Activated CD4-positive, alpha-beta memory T cell treated with anti-CD3 and anti-CD28 coated beads for 36 hours (primary cell): ENCODE measurements around the gene IKZF4. TPM values are rescaled to one million over a fixed set of nuclear protein-coding genes. Genes with fewer than 3 reads are reported as not detected.
"Not testable (repeated sequence)": the region's sequence is repeated elsewhere in the genome, so short reads cannot be mapped to it uniquely, and the experiment has no call there.

ENCODE experiments used
- CTCF ChIA-PET: fragments of 350-600 bp; sonication (Branson Sonifier 250); formaldehyde crosslinking; loops from one replicate; lab custom pipeline; 2021; ENCODE audit warnings: antibody characterized with exemption, inconsistent platforms; lab: Charles Lee
- POLR2A ChIA-PET: fragments of 350-600 bp; sonication (Branson Sonifier 250); formaldehyde crosslinking; loops from one replicate; lab custom pipeline; 2021; ENCODE audit warnings: antibody characterized with exemption; lab: Charles Lee
- DNase-seq: peaks from one replicate; pipeline ENCODE4 v3.0.0-alpha.2; 2020
- H3K27ac Mint-ChIP-seq: one replicate; pipeline ENCODE4 v1.8.0; 2021; ENCODE audit warnings: mixed read lengths
- H3K27me3 Mint-ChIP-seq: one replicate; pipeline ENCODE4 v1.8.0; 2021; ENCODE audit warnings: mixed read lengths
- H3K36me3 Mint-ChIP-seq: one replicate; pipeline ENCODE4 v1.8.0; 2021; ENCODE audit warnings: mixed read lengths
- H3K4me1 Mint-ChIP-seq: one replicate; pipeline ENCODE4 v1.8.0; 2021; ENCODE audit warnings: low read depth, mixed read lengths
- H3K4me3 Mint-ChIP-seq: one replicate; pipeline ENCODE4 v1.8.0; 2021; ENCODE audit warnings: mild to moderate bottlenecking, mixed read lengths
- H3K9me3 Mint-ChIP-seq: one replicate; pipeline ENCODE4 v1.8.0; 2021; ENCODE audit warnings: mixed read lengths
- intact Hi-C: fragments of 100-400 bp; cut with micrococcal nuclease; formaldehyde crosslinking; loops from one replicate; pipeline ENCODE4 v1.15.1; 2023
- total RNA-seq, 2 experiments: library from RNA; stranded (reverse); gene quantifications; one replicate each; pipeline ENCODE4 v1.2.3, GENCODE V29; 2021

Gene IKZF4
- total RNA-seq, 2 experiments from 2014 or later, result 14.4 to 15.1 TPM

DNA sequence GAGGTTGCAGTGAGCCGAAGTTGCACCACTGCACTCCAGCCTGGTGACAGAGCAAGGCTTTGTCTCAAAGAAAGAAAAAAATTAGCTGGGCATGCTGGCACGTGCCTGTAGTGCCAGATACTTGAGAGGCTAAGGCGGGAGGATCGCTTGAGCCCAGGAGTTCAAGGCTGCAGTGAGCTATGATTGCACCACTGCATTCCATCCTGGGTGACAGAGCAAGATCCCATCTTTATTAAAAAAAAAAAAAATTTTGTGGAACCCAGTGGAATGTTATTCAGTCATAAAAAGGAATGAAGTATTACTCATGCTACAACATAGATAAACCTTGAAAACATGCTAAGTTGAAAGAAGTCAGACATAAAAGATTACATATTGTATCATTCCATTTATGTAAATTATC lies 50.8 kb downstream of the IKZF4 start:
- no peaks in the 10 kb centered on the region for H3K9me3 Mint-ChIP-seq
- no peak overlapping the region for H3K4me3 Mint-ChIP-seq
- H3K36me3 Mint-ChIP-seq, result no peaks in the 10 kb centered on the region
- DNase-seq, result no peak
- POLR2A ChIA-PET, result no interaction called here
- no peak overlapping the region for H3K27ac Mint-ChIP-seq
- intact Hi-C loops, result no loop called here
- H3K27me3 Mint-ChIP-seq, result no peaks in the 10 kb centered on the region
- peaks cover 4% of the 10 kb centered on the region for H3K4me1 Mint-ChIP-seq
- CTCF ChIA-PET, result interaction anchor here (0.6 to 0.9 kb wide), 2 partner anchors 14 to 85 kb away, joined by 3 read pairs; no protein-coding TSS in a partner anchor

DNA sequence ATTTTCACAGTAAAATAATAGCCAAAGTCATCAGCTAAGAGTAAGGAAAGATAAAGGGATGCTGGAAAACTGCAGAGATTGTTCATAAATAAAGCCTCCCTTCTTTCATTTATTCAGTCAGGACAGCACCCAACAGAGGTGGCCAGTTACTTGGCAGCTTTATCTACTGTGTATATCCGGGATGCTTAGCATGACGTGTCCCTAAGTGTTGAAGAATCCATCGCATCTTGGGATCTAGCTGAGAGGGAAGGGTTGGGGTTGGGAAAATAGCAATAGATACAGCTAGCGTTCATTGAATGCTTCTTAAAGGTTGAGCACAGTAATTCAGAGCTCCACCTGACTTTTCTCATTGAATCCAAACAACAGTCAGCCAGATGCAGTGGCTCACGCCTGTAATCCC lies 53.6 kb downstream of the IKZF4 start:
- Mint-ChIP-seq H3K9me3 (no peaks in the 10 kb centered on the region), H3K27ac (no peak overlapping the region), H3K27me3 (no peaks in the 10 kb centered on the region), H3K4me3 (no peak overlapping the region), H3K4me1 (no peaks in the 10 kb centered on the region), H3K36me3 (no peaks in the 10 kb centered on the region)
- DNase-seq, result no peak
- ChIA-PET POLR2A (no interaction called here), CTCF (no interaction called here)
- intact Hi-C loops, result no loop called here

DNA sequence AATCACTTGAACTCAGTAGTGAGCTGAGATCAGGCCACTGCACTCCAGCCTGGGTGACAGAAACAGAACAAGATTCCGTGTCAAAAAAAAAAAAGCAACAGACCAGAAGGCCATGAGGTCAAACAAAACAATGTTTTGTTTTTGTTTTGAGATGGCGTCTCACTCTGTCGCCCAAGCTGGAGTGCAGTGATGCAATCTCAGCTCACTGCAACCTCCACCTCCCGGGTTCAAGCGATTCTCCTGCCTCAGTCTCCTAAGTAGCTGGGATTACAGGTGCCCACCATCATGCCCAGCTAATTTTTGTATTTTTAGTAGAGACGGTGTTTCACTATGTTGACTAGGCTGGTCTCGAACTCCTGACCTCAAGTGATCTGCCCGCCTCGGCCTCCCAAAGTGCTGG lies 57.1 kb downstream of the IKZF4 start:
- H3K27me3 Mint-ChIP-seq, H3K9me3 Mint-ChIP-seq, H3K27ac Mint-ChIP-seq, H3K36me3 Mint-ChIP-seq, DNase-seq, H3K4me3 Mint-ChIP-seq, H3K4me1 Mint-ChIP-seq: not testable (repeated sequence)
- intact Hi-C loops, result loop anchor here (2.0 kb wide), 1 partner anchor 39 kb away; the partner anchor contains the start of gene RPL41
- ChIA-PET CTCF (interaction anchor here (0.7 to 3.3 kb wide), 5 partner anchors 10 to 82 kb away, joined by 3 to 16 read pairs (median 3); partner anchors contain the start of gene PA2G4), POLR2A (interaction anchor here (0.6 to 4.9 kb wide), 3 partner anchors 26 to 86 kb away, joined by 3 to 23 read pairs (median 4); partner anchors contain the start of genes PA2G4 and ZC3H10)

DNA sequence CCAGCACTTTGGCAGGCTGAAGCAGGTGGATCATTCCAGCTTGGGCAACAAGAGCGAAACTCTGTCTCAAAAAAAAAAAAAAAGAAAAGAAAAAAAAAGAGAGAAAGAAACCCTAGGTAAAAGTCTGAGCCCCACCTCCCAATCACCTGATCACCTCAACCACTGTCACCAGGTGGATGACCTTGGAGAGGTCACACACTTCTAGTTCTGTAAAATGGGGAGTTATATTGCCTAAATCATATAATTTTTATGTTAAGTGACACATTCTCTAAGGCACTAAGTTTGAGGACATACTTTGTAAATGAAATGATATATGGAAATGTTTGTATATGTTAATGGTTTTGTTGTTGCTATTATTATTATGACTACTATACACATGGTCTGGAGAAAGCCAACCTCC lies 57.6 kb downstream of the IKZF4 start:
- ChIA-PET POLR2A (interaction anchor here (0.6 to 4.9 kb wide), 2 partner anchors 26 to 86 kb away, joined by 3 to 23 read pairs; partner anchors contain the start of gene PA2G4), CTCF (interaction anchor here (0.5 to 3.3 kb wide), 6 partner anchors 13 to 83 kb away, joined by 3 to 16 read pairs (median 4); partner anchors contain the start of gene PA2G4)
- Mint-ChIP-seq H3K27ac (no peak overlapping the region), H3K27me3 (peaks cover 5% of the 10 kb centered on the region), H3K4me3 (peak overlapping the region; percentile 49), H3K9me3 (no peaks in the 10 kb centered on the region), H3K36me3 (no peaks in the 10 kb centered on the region), H3K4me1 (peaks cover 5% of the 10 kb centered on the region)
- no peak for DNase-seq
- intact Hi-C loops, result loop anchor here (2.0 kb wide), 1 partner anchor 38 kb away; the partner anchor contains the start of gene RPL41

DNA sequence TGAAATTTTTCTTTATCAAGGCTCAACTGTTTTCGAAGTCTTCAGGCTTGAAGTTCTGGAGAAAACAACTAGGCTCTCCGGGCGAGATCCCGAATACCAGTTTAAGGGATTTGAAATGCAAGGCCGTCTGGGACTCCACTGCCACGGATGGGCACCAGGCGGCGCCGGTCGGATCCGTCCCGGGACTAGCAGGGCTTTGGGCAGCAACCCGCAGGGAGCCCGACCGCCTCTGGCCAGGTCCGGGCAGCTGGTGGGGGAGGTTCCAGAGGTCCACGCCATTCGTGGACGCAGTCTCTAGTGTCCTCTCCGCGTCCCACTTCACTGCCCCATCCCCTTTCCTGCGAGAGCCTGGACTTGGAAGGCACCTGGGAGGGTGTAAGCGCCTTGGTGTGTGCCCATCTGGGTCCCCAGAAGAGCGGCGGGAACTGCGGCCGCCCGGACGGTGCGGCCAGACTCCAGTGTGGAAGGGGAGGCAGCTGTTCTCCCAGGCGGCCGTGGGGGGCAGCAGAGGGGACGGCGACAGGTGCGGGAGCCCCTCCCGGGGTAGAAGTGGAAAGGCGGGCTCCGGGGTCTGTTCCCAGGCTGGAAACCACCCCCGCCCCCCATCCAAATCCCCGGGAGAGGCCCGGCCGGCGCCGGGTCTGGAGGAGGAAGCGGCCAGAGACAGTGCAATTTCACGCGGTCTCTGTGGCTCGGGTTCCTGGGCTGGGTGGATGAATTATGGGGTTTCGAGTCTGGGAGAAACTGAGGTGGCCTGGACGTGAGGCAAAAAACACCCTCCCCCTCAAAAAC lies 58.3 kb downstream of the IKZF4 start:
- CTCF ChIA-PET, result interaction anchor here (0.5 to 3.3 kb wide), 8 partner anchors 12 to 94 kb away, joined by 3 to 16 read pairs (median 4); partner anchors contain the start of genes PA2G4 and ZC3H10

DNA sequence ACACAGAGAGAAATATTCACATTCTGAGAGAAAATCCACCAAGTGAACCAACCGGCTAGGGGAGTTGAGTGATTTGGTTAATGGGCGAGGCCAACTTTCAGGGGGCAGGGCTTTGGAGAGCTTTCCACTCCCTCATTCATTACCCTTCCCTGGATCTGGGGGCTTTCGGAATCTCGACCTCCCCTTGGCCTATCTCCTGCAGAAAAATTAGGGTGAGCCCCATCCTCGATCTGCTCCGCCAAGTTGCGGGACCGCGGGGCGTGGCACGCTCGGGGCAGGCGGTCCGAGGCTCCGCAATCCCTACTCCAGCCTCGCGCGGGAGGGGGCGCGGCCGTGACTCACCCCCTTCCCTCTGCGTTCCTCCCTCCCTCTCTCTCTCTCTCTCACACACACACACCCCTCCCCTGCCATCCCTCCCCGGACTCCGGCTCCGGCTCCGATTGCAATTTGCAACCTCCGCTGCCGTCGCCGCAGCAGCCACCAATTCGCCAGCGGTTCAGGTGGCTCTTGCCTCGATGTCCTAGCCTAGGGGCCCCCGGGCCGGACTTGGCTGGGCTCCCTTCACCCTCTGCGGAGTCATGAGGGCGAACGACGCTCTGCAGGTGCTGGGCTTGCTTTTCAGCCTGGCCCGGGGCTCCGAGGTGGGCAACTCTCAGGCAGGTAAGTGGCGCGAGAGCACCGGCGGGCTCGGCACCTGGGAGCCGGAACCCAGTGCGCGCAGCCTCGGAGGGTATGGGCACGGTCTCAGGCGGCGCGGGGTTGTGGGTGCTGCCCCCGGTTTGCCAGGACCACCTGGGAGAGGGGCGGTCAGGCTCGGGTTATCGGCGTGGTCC lies 59.1 kb downstream of the IKZF4 start, which contains the start of gene ERBB3:
ERBB3 (plus strand) TSS at position 443 of the 833 bp plus-strand sequence; CDS start at position 579, 136 bp downstream.
- intact Hi-C loops, result loop anchor here (1.0 to 2.0 kb wide), 3 partner anchors 24 to 37 kb away; partner anchors contain the start of genes PA2G4 and RPL41
- no peaks in the 10 kb centered on the region for H3K9me3 Mint-ChIP-seq
- POLR2A ChIA-PET, result interaction anchor here (4.9 kb wide), 1 partner anchor 24 kb away, joined by 23 read pairs; the partner anchor contains the start of gene PA2G4
- no peaks in the 10 kb centered on the region for H3K36me3 Mint-ChIP-seq
- CTCF ChIA-PET, result interaction anchor here (0.9 to 3.3 kb wide), 10 partner anchors 13 to 113 kb away, joined by 3 to 16 read pairs (median 4); partner anchors contain the start of genes PA2G4 and ZC3H10
- H3K4me1 Mint-ChIP-seq, result peaks cover 5% of the 10 kb centered on the region
- H3K4me3 Mint-ChIP-seq, result peak within 1 kb of the TSS; percentile 74
- peaks cover 7% of the 10 kb centered on the region for H3K27me3 Mint-ChIP-seq
- peak; percentile 84 for DNase-seq
- H3K27ac Mint-ChIP-seq, result no peak within 1 kb of the TSS

More for the DNA sequence above, 58.3 kb downstream of the IKZF4 start:
- Mint-ChIP-seq H3K4me1 (peaks cover 5% of the 10 kb centered on the region), H3K9me3 (no peaks in the 10 kb centered on the region), H3K27me3 (peaks cover 7% of the 10 kb centered on the region), H3K4me3 (peak overlapping the region; percentile 74), H3K27ac (no peak overlapping the region), H3K36me3 (no peaks in the 10 kb centered on the region)
- intact Hi-C loops, result loop anchor here (1.0 to 2.0 kb wide), 2 partner anchors 25 to 38 kb away; partner anchors contain the start of genes PA2G4 and RPL41
- DNase-seq, result peak; percentile 74
- POLR2A ChIA-PET, result interaction anchor here (4.9 kb wide), 1 partner anchor 25 kb away, joined by 23 read pairs; the partner anchor contains the start of gene PA2G4

DNA sequence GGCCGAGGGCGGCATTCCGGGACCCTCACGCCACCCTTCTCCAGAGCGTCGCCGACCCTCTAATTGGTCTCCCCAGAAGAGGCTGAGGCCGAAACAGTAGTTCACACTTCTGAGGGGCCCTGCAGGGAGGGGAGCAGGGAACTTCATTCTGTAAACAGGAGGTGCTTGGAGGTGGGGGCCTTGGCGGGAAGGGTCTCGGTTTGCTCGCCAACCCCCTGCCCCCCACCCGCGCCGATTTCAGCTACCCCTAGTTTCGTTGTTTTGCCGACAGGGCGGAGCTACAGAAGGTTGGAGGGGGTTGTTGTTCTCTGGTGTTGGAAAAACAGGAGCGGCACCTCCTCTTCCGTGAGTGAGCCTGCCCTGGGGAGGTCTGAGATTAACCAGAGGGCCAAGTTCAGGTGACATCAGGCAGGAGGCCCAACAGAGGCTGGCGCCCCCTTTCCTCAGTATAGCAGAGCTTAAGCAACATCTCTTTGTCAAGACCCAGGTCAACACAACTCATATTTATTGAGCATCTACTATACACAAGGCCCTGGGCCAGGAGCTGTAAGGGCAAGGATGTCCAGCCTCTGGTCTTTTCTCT lies 59.8 kb downstream of the IKZF4 start:
- Mint-ChIP-seq H3K27ac (no peak overlapping the region), H3K4me3 (peak overlapping the region; percentile 74), H3K27me3 (peaks cover 7% of the 10 kb centered on the region), H3K4me1 (peaks cover 5% of the 10 kb centered on the region), H3K9me3 (no peaks in the 10 kb centered on the region), H3K36me3 (no peaks in the 10 kb centered on the region)
- intact Hi-C loops, result loop anchor here (2.0 kb wide), 1 partner anchor 34 kb away; no protein-coding TSS in a partner anchor
- POLR2A ChIA-PET, result interaction anchor here (4.9 kb wide), 1 partner anchor 24 kb away, joined by 23 read pairs; the partner anchor contains the start of gene PA2G4
- CTCF ChIA-PET, result interaction anchor here (0.9 to 3.3 kb wide), 7 partner anchors 14 to 112 kb away, joined by 3 to 16 read pairs (median 3); partner anchors contain the start of gene PA2G4
- DNase-seq, result no peak

DNA sequence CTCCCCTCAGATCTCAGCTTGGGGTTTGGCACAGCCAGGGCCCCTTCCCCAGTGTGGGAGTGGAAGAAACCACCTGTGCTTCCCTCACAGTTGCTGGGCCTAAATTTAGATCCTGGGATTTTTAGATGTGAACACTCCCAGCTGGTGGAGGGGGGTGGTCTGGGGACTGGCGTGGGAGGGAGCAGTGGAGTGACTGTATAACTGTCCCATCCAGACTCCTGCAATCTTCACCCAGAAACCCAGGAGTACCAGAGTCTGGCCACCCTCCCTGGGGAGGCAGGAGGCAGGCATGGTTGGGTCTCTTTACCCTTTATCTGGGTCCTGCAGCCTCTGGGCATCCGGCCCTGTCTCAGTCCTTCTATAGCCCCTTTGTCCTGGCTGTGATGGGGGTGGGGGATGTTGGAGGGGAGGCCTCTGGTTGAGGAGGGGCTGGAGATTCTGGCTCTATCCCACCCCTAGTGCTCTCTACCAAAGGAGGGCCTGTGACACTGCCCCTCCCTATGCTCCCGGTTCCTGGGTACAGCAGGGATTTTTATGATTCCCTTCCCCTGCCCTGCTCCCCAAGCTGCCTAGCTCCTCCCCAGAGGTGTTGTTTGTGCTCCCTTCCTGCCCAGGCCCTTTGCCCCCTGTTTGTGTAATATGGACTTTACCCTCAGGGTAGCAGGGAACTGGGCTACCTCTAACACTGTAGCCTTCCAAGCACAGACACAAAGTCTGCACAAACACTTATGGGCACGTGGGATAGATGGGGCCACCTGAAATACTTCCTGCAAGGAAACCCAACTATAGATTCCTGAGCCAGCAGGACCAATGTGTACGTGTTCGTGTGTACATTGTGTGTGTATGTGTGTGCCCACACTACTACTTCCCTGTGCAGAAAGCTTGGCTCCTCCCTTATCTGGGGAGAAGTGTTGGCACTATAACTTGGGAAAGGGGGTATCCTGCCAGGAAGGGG lies 60.8 kb downstream of the IKZF4 start:
- no peak overlapping the region for H3K4me3 Mint-ChIP-seq
- ChIA-PET POLR2A (interaction anchor here (4.9 kb wide), 1 partner anchor 22 kb away, joined by 23 read pairs; the partner anchor contains the start of gene PA2G4), CTCF (interaction anchor here (1.0 to 2.3 kb wide), 5 partner anchors 15 to 111 kb away, joined by 3 to 5 read pairs (median 3); no protein-coding TSS in a partner anchor)
- intact Hi-C loops, result loop anchor here (2.0 kb wide), 1 partner anchor 35 kb away; no protein-coding TSS in a partner anchor
- no peaks in the 10 kb centered on the region for H3K9me3 Mint-ChIP-seq
- H3K36me3 Mint-ChIP-seq, result no peaks in the 10 kb centered on the region
- peaks cover 7% of the 10 kb centered on the region for H3K27me3 Mint-ChIP-seq
- peaks cover 5% of the 10 kb centered on the region for H3K4me1 Mint-ChIP-seq
- DNase-seq, result no peak
- no peak overlapping the region for H3K27ac Mint-ChIP-seq

DNA sequence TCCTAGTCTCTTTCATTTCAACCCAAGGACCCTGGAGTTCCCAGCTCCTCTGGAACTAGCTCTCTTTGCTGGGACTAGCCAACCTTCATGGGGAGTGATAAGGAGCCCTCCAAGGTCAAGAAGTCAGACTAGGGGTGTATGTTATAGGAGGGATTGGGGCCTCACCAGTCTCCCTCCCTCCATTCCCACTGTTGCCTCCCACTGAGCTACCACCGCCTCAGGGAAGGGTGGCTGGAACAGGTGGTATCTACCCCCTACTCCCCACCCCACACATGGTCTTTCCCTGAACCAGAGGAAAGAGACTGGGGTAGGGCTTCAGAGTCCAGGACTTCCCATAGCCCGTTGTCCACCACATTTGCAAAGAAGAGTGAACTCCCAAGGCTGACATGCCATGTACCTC lies 61.5 kb downstream of the IKZF4 start:
- intact Hi-C loops, result no loop called here
- Mint-ChIP-seq H3K27me3 (peaks cover 7% of the 10 kb centered on the region), H3K4me3 (no peak overlapping the region), H3K27ac (no peak overlapping the region), H3K36me3 (no peaks in the 10 kb centered on the region), H3K9me3 (no peaks in the 10 kb centered on the region), H3K4me1 (peaks cover 5% of the 10 kb centered on the region)
- CTCF ChIA-PET, result interaction anchor here (1.8 kb wide), 1 partner anchor 86 kb away, joined by 5 read pairs; no protein-coding TSS in a partner anchor
- DNase-seq, result no peak
- POLR2A ChIA-PET, result interaction anchor here (4.9 kb wide), 1 partner anchor 22 kb away, joined by 23 read pairs; the partner anchor contains the start of gene PA2G4

DNA sequence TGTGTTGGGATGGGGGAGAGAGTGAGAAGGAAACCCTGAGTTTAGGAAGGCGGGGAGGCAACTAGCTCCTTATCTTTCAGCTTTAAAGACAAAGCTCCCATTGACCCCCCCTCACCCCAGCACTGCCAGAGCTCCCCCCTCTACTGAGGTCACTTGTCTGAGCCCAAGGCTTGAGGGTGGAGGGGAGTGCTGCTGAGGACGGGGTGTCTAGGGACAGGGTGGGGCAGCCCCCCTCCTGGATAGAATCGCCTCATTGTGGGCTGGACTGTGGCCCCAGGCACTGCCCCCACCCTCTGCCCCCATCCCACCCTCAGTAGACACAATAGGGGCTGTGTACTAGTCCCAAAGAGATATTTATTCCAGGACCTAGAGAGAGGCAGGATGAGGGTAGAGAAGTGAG lies 62.1 kb downstream of the IKZF4 start:
- Mint-ChIP-seq H3K27me3 (peaks cover 7% of the 10 kb centered on the region), H3K9me3 (no peaks in the 10 kb centered on the region), H3K36me3 (no peaks in the 10 kb centered on the region), H3K4me3 (no peak overlapping the region), H3K27ac (no peak overlapping the region), H3K4me1 (peaks cover 5% of the 10 kb centered on the region)
- DNase-seq, result no peak
- intact Hi-C loops, result no loop called here
- POLR2A ChIA-PET, result interaction anchor here (4.9 kb wide), 1 partner anchor 21 kb away, joined by 23 read pairs; the partner anchor contains the start of gene PA2G4
- CTCF ChIA-PET, result no interaction called here
